Right lung (tissue), 5 donors: ENCODE results near the gene CACNG6. TPM values are rescaled to one million over a fixed set of nuclear protein-coding genes. Genes with fewer than 3 reads are reported as not detected.
"Not testable (repeated sequence)": the region's sequence is repeated elsewhere in the genome, so short reads cannot be mapped to it uniquely, and the experiment has no call there.

Source experiments
- DNase-seq, 2 donors: peaks; one replicate each; pipeline ENCODE4 v3.0.0-alpha.2; 2013
- polyA plus RNA-seq, 5 donors: library from polyadenylated mRNA; unstranded; fragments of 120-200 nt; gene quantifications; one replicate each; pipeline versions ENCODE4 v1.2.1 to v1.2.3, GENCODE V29; 2013; ENCODE audit warnings: inconsistent platforms in 1 of 5, low replicate concordance in 1 of 5; ENCODE audit not compliant: insufficient read length in 5 of 5, insufficient read depth in 1 of 5

The CACNG6 gene
- polyA plus RNA-seq, 5 donors: 0.21 to 2.6 (median 1.0) TPM

DNA sequence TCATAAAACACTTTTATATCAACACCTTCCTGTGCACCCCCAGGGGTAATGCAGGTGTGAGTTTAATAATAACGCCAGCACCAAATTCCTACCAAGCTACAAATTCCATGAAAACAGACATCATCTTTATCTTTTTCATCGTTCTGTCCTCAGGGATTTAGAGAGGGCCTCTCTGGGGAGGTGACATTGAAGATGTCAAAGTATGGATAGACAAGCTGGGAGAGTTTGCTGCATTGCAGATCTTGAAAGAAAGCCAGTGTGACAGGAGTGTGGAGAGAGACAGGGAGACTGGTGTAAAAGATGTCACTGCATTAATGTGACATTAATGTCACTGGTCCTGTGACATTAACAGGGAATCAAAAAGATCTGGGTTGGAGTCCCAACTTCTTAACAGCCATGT, 10.1 kb downstream of the CACNG6 start:
- no peak for DNase-seq

DNA sequence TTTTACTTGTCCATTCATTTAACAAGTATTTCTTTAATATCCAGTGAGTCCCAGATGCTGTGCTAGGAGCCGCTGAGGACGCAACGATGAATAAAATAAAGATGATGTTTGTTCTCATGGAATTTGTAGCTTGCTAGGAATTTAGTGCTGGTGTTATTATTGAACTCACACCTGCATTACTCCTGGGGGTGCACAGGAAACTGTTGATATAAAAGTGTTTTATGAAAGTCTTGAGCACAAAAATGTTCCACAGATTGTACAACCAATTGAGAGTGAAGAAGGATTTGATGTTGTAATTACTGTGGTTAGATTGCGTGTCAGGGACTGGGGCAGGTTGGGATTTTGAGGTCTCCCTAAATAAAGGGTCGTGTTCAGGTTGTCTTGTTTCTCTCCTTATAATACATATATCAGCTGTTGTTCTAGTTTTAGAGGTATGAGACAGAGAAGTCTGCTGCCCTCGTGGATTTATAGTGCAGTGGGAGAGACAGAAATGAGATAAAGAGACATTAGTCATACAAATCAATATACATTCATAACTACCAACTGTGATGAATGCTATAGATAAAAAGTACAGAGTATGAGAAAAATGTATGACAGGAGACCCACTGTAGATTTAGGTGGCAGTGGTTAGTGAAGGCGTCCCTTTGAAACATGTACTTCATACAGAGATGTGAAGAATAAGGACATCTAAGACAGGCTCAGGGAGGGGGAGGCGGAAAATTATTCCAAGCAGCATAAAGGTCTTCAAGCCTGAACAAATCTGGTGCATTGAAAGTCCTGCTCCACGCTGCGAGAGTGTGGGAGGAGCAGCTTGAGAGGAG, 11.3 kb downstream of the CACNG6 start:
- DNase-seq: no peak

DNA sequence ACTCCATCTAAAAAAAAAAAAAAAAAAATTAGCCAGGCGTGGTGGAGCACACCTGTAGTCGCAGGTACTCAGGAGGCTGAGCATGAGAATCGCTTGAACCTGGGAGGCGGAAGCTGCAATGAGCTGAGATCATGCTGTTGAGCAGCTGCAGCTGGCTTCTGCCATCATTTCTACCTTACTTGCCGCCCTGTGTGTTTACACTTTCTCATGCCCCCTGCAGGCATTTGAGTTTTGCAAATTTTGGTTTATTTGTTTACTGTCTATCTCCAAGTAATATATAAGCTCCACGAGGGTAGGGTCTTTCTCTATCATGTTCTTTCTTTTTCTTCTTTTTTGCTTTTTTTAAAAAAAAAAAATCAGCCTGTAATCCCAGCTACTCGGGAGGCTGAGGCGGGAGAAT, 18.0 kb downstream of the CACNG6 start:
- no peak for DNase-seq

DNA sequence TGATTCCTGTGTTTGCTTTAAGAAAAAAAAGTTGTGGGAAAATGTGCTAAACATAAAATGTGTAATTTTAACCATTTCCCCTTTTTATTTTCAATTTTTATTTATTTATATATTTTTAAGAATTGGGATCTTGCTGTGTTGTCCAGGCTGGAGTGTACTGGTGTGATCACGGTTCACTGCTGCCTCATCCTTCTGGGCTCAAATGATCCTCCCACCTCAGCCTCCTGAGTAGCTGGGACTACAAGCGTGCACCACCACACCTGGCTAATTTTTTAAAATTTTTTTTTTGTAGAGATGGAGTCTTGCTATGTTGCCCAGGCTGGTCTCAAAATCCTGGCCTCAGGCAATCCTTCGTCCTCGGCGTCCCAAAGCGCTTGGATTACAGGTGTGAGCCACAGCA, 19.0 kb downstream of the CACNG6 start:
- no peak for DNase-seq

DNA sequence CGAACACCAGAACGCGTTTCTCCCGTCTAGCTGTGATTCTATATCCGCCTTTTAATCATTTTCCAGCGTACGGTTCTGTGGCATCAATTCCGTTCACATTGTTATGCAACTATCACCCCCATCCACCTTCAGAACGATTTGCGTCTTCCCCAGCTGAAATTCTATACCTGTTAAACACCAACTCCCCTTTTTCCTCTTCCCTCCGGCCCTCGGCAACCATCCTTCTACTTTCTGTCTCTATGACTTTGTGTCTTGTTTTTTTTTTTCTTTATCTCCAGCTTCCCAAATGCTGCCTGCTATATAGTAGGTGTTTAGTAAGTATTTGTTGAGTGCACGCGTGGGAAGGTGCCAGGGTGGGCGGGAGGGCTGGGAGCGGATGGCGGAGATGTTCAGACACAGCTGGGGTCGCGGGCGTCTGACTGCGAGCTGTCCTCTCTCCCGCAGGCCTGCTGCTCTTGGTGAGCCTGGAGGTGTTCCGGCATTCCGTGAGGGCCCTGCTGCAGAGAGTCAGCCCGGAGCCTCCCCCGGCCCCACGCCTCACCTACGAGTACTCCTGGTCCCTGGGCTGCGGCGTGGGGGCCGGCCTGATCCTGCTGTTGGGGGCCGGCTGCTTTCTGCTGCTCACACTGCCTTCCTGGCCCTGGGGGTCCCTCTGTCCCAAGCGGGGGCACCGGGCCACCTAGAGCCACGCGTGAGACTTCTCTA, 20.2 kb downstream of the CACNG6 start:
- DNase-seq: no peak

DNA sequence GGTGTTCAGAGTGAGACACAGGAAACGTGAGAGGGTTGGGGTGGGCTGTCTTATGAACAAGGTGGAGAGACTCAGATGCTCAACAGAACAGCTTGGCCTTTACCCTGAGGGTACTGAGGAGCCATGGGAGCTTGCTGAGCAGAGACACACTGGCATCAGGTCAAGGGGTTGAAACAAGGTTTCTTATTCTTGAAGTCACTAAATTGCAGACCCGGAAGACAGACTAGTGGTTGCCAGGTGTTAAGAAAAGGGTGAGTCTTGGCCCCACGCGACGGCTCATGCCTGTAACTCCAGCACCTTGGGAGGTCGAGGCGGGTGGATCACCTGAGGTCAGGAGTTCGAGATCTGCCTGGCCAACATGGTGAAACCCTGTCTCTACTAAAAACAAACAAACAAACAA, 22.4 kb downstream of the CACNG6 start:
- DNase-seq: no peak

DNA sequence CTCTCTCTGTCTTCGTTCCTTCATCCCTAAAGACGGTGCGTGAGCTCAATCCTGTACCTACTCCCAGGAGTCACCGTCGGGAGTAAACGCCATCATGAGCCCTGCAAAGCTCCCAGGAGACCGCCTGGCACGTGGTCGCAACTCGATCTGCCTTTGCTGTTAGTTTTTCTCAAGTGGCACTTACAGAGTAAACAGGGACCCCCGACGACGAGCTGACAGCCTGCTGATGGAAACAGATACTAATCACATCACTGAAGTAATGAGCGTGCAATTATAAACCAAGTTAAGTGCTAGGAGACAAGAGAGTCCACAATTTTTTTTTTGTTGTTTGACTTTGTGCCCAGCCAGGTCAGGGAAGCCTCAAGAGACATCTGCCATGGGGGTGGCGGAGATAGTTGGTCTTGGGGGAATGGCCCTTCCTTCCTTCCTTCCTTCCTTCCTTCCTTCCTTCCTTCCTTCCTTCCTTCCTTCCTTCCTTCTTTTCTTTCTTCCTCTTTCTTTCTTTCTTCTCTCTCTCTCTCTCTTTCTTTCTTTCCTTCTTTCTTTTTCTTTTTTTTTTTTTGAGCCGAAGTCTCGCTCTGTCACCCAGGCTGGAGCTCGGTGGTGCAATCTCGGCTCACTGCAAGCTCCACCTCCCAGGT, 23.6 kb downstream of the CACNG6 start:
- DNase-seq: no peak

DNA sequence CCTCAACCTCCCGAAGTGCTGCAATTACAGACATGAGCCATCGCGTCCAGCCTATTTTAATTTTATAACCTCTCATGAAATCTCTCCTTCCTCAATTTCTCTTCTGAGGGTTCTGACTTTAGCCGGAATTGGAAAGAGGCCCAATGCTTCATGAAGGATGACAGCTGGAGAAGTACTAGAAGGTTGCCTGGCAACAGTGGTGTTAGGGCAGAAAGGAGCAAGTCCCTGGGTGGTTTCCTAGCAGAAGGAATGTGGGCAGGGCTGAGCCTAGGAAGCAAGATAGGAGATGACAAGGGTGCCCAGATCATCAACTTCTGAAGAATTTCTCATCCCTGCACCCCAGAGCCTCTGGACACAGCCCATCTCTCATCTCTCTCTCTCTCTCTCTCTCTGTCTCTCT, 25.8 kb downstream of the CACNG6 start:
- no peak for DNase-seq

DNA sequence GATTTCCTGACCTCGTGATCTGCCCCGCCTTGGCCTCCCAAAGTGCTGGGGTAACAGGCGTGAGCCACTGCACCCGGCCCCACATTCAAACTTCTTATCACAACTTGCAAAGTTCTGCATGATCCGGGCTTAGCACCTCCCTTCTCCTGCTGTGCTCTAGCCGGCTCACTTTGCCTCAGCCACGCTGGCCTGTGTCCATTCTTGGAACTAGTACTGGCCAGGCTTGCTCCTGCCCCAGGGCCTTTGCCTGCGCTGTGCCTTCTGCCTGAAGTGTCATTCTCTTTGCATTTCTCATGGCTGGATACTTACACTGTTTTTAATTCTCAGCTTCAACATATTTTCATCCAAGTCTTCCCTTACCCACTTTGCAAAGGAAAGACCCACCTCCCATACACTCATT, 29.9 kb downstream of the CACNG6 start:
- no peak for DNase-seq

DNA sequence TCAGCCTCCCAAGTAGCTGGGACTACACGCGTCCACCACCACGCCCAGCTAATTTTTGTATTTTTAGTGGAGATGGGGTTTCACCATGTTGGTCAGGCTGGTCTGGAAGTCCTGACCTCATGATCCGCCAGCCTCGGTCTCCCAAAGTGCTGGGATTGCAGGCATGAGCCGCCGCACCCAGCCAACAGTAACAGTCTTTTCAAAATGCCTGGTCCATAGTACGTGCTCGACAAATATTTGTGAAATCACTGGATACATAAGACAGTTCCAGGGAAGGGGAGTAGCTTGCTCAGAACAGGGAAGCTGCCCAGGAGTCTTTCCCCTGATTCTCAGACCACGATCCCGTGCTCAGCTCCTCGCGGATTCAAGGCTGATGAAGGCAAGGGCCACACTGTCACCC, 30.5 kb downstream of the CACNG6 start:
- DNase-seq: no peak

DNA sequence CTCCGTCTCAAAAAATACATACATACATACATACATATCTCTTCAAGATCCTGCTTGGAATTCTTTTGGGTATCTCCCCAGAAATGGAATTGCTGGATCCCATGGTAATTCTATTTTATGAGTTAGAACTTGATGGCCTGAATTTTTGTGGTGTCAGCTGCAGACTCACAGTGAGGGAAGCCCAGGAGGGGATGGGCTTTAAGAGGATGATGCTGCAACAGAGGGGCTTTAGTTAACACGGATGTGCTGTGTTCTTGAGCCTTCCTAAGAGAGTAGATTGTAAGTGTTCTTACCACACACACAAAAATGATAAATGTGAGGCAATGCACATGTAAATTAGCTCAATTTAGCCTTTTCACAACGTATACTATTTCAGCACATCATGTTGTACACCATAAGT, 31.8 kb downstream of the CACNG6 start:
- DNase-seq: no peak

DNA sequence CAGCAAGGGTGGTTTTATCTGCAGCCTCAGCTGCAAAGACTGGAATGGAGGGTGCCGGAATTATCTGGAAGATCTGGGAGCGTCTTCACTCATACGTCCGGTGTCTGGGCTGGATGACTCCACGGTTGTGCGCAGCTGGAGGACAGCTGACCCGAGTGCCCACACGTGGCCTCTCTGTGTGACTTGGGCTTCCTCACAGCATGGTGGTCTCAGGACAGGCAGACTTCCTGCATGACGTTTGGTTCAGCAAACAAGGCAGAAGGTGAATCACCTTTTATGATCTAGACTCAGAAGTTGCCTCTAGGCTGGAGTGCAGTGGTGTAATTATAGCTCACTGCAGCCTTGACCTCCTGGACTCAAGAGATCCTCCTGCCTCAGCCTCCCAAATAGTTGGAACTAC, 33.2 kb downstream of the CACNG6 start:
- no peak for DNase-seq

DNA sequence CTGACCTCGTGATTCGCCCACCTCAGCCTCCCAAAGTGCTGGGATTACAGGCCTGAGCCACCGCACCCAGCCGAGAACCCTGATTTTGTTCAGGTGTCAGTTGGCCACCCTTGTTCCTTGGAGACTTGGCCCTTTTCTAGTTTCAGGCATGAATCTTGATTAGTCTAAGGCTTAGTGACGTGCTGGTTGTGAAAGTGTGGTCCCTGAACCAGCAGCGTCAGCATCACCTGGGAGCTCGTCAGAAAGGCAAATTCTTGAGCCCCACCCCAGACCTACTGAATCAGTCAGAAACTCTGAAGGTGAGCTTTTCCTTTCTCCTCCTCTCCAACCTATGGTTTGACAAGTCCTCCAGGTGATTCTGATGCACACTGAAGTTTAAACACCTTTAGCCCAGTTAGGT, 35.2 kb downstream of the CACNG6 start:
- DNase-seq: no peak

DNA sequence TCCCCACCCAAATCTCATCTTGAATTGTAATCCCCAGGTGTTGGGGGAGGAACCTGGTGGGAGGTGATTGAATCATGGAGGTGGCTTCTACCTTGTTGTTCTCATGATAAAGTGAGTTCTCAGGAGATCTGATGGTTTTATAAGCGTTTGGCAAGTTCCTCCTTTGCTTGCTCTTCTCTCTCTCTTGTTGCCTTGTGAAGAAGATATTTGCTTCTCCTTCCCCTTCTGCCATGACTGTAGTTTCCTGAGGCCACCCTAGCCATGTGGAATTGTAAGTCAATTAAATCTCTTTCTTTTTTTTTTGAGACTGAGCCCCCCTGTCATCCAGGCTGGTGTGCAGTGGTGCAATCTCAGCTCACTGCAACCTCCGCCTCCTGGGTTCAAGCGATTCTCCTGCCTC, 37.9 kb downstream of the CACNG6 start:
- DNase-seq: no peak

DNA sequence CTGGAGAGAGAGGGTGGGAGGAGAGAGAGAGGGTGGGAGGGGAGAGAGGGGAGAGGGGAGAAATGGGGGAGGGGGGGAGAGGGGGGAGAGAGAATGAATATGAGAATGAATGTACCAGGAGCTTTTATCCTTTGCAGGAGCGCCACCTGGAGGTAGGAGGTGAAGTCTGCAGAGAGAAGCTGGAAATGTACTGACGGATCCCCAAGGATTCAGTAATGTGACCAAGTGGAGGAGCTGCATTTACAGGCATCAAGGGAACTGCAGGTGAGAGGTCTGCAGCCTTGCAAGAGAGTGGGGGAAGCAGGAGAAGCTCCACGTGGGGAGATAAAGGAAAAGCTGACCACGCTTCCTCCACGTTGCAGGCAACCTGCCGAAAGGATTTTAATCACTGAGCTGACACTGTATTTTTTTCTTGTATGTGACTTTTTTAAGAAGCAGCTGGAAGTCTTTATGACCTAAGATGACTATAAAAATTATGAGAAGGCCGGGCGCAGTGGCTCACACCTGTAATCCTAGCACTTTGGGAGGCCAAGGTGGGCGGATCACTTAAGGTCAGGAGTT, 38.6 kb downstream of the CACNG6 start:
- DNase-seq: peak; percentile 3 to 10

DNA sequence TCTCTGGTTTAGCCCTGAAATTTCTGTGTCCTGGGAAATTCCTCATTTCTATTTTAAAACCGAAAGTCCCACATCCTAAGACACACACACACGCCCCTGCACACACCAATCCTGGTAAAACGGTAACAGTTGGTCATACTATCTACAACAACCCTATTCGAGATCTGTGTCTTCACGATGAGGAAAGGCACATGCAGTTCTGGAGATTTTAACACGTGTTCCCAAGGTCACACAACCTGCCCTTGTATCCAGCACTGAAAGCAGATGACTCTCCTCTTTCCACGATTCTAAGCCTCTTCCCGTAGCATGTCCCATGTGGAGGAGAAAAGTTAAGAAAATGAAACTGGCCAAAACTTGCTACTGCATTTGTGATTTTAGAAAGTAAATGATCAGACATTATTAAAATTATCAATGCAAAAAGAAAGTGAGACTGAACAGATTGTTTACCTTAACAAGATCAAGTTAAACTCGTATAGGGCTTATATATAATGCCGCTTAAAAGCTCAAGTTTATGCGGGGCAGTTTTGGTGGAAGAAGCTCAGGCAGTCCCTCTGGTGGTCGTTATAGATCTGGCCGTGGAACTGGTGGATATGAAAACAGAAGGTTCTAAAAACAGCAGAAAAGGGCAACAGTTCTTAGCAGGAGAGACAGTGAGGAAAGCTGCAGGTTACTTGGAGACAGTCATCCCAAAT, 39.6 kb downstream of the CACNG6 start:
- DNase-seq: no peak

DNA sequence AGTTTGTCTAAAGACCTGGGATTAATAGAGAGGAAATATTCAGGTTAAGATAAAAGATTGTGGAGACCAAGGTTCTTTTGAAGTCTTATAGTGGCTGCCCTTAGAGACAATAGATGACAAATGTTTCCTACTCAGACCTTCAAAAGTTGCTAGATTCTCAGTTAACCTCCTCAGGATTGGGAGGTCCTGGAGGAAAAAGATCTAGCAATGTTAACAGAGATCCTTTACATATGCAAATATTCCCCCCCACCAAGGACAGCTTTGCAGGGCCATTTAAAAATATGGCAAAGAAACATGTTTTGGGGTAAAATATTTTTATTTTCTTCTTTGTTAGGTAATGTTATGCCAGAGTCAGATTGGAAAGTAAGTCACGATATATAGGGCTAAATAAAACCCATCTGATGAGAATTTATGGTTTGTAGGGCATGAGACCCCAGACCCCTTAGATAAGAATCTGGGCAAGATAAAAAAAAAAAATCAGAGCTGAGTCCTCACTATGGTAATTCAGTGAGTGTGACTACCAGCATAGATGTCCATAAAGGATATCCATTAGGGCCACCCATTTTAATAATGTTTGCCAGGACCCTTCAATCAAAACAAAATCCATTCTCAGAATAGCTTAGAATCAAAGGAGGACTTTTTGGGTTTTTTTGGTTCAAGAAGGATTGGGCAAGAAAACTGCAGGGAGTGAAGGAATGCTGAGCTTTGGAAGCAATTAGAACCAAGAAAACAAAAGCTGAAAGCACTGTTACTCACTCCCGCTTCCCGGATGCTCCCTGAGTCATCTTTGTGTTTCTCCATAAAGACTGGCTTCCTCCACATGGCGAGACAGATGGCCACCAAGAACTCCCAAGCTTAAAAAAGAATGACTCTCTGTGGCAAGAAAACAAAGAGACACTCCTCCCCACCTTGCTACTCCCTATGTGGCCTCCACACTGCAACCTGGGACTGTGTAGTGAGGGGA, 44.1 kb downstream of the CACNG6 start:
- no peak for DNase-seq

DNA sequence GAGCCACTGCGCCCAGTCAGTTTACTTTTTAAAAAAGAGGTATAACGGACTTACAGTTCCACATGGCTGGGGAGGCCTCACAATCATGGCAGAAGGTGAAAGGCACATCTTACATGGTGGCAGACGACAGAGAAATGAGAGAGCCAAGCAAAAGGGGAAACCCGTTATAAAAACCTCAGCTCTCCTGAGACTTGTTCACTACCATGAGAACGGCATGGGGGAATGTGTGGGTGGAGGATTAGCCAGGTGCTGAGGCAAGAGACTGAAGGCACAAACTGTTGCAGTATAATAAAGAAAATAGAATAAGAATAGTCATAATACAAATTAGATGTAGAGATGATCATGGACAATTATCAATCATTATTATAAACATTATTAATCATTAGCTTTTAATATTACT, 45.1 kb downstream of the CACNG6 start:
- not testable (repeated sequence) for DNase-seq

DNA sequence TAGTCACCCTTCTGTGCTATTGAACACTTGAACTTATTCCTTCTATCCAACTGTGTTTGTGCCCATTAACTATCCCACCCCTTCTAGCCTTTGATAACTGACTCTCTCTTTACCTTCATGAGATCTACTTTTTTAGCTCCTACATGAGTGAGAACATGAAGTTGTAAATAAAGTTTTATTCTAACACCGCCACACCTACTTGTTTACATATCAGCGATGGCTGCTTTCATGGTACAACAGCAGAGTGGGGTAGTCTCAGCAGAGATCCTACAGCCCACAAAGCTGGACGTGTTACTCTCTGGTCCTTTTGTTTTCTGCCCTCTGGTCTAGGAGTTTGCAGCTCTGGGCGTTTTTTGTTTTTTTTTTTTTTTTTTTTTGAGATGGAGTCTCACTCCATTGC, 48.6 kb downstream of the CACNG6 start:
- DNase-seq: no peak

DNA sequence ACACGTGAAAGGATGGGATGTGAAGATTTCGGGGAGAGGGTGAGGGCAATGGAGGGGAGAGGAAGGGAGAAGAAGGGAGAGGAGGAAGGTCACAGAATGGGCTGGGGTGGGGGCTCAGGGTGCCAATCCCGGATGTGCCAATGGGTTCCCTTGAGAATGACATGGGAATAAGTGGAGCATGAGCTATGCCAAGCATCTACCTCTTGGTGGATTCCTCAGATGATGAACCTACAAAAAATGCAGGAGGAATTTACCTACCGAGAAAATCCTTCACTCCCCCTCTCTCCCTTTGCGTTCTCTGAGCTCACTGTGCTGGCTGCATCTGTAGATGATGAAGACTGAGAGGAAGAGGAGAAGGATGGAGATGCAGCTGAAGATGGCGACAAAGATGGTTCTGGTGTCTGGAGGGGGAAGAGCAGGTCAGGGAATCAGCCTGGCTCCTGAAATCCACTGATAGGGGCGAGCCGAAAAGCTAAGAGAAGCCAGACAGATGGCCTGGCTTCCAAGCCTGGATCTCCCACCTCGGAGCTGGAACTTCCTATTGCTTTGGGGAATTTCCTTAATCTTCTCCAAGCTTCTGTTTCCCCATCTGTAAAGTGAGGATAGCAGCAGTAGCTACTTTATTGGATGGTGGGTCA, 50.7 kb downstream of the CACNG6 start:
- DNase-seq: no peak
